ES-I3 (cell line): ENCODE data around the gene CEP290.

Source experiments
- H3K36me3 ChIP-seq: 2 replicates; pipeline ENCODE4 v1.6.1; 2013; ENCODE audit warnings: mild to moderate bottlenecking, low read length, control low read depth, moderate library complexity; ENCODE audit not compliant: insufficient read depth
- H3K4me1 ChIP-seq: 2 replicates; pipeline ENCODE4 v1.6.1; 2013; ENCODE audit warnings: mild to moderate bottlenecking, control low read depth, low read length; ENCODE audit not compliant: insufficient read depth
- H3K9ac ChIP-seq: 2 replicates; pipeline ENCODE4 v1.6.1; 2013; ENCODE audit warnings: low read depth, mild to moderate bottlenecking, low read length, moderate library complexity
- H3K9me3 ChIP-seq: 2 replicates; pipeline ENCODE4 v1.6.1; 2013; ENCODE audit warnings: mild to moderate bottlenecking, low read length, moderate library complexity; ENCODE audit not compliant: control insufficient read depth, insufficient read depth

Gene CEP290, protein sequence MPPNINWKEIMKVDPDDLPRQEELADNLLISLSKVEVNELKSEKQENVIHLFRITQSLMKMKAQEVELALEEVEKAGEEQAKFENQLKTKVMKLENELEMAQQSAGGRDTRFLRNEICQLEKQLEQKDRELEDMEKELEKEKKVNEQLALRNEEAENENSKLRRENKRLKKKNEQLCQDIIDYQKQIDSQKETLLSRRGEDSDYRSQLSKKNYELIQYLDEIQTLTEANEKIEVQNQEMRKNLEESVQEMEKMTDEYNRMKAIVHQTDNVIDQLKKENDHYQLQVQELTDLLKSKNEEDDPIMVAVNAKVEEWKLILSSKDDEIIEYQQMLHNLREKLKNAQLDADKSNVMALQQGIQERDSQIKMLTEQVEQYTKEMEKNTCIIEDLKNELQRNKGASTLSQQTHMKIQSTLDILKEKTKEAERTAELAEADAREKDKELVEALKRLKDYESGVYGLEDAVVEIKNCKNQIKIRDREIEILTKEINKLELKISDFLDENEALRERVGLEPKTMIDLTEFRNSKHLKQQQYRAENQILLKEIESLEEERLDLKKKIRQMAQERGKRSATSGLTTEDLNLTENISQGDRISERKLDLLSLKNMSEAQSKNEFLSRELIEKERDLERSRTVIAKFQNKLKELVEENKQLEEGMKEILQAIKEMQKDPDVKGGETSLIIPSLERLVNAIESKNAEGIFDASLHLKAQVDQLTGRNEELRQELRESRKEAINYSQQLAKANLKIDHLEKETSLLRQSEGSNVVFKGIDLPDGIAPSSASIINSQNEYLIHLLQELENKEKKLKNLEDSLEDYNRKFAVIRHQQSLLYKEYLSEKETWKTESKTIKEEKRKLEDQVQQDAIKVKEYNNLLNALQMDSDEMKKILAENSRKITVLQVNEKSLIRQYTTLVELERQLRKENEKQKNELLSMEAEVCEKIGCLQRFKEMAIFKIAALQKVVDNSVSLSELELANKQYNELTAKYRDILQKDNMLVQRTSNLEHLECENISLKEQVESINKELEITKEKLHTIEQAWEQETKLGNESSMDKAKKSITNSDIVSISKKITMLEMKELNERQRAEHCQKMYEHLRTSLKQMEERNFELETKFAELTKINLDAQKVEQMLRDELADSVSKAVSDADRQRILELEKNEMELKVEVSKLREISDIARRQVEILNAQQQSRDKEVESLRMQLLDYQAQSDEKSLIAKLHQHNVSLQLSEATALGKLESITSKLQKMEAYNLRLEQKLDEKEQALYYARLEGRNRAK (N-terminal part only)

DNA sequence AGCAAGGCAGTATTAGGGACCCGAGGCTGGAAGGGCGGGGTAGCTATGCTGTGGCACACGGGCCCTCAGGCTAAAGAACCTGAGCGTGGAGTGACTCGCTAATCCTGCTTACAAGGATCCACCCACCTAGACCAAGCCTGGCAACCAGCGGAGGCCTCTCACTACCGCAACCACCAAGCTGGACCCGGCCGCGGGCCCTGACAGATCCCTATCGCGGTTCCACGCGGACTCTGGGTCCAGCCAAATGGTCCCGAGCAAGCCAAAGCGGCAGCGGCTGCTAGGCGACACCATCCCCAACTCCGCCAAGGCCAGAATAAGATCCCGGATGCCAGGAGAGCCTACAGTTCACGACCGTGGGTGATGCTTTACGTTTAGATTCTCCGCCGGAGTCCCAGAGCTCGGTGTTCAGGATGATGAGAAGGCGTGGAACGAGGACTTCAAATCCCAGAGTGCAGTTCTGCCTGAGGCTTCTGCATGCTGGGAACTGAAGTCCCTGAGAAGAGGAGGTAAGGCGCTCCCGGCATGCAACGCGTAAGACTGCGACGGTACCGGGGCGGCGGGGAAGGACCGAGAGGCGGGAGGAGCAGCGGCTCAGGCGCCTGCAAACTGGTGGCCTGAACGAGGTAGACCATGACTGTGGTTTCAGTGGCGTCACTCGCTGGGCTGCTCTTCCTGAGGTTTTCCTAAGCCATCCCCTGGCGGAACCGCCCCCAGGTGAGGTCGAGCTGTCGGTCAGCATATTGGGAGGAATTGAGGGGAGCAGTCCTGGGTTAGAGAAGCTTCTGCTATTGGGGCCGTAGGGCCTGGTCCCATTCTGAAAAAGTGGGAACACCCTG is at the start of gene CEP290, which contains the start of gene TMTC3:
CEP290 (minus strand) TSS at position 315 of the 836 bp plus-strand sequence. CDS start 781 bp downstream, outside the sequence.
TMTC3 (plus strand) TSS at position 534 of the 836 bp plus-strand sequence. CDS start 6,009 bp downstream, outside the sequence.
- Histone ChIP-seq H3K36me3 (no peaks in the 10 kb centered on the region), H3K4me1 (peaks cover 29% of the 10 kb centered on the region), H3K9ac (peak within 1 kb of the TSS; percentile 92), H3K9me3 (no peaks in the 10 kb centered on the region)

- no peaks in the 10 kb centered on the region for H3K4me1 ChIP-seq
- no peak overlapping the region for H3K9ac ChIP-seq
- no peaks in the 10 kb centered on the region for H3K36me3 ChIP-seq
- no peaks in the 10 kb centered on the region for H3K9me3 ChIP-seq
These were observed 46.3 kb upstream of the CEP290 start for GRCh38 chr12:88188180-88188579.

DNA sequence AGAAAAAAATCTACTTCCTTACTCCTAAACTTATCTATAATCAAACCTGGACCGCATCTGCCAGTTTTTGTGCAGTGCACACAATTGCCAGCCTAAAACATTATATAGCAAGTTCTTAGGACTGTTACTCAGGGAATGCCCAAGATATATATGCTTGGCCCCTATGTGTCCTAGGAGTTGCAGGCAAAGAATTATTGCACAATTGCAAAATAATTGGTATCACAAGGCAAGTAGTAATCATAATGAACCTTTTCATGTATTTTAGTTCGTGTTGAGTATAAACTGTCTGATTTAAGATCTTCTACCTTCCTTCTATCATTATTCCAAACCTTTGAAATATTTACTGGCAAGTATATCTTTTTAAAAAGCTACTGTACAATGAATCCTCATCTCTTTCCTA is 45.7 kb upstream of the CEP290 start:
- no peaks in the 10 kb centered on the region for H3K9me3 ChIP-seq
- no peaks in the 10 kb centered on the region for H3K36me3 ChIP-seq
- H3K4me1 ChIP-seq: no peaks in the 10 kb centered on the region
- H3K9ac ChIP-seq: no peak overlapping the region

GRCh38 chr12:88185988-88186387 is 44.1 kb upstream of the CEP290 start:
- no peaks in the 10 kb centered on the region for H3K9me3 ChIP-seq
- no peak overlapping the region for H3K9ac ChIP-seq
- H3K36me3 ChIP-seq: 0 out of 2 replicates have a peak, but pooled peaks cover 4% of the 10 kb centered on the region
- no peaks in the 10 kb centered on the region for H3K4me1 ChIP-seq

GRCh38 chr12:88185279-88185678 is 43.4 kb upstream of the CEP290 start:
- H3K9me3 ChIP-seq: no peaks in the 10 kb centered on the region
- peaks cover 10% of the 10 kb centered on the region for H3K36me3 ChIP-seq
- no peaks in the 10 kb centered on the region for H3K4me1 ChIP-seq
- no peak overlapping the region for H3K9ac ChIP-seq

- Histone ChIP-seq H3K36me3 (peaks cover 16% of the 10 kb centered on the region), H3K9ac (no peak overlapping the region), H3K4me1 (no peaks in the 10 kb centered on the region), H3K9me3 (no peaks in the 10 kb centered on the region)
These were observed 42.3 kb upstream of the CEP290 start for GRCh38 chr12:88184196-88184595.

GRCh38 chr12:88182416-88182815 is 40.5 kb upstream of the CEP290 start:
- Histone ChIP-seq H3K9me3 (no peaks in the 10 kb centered on the region), H3K36me3 (peaks cover 16% of the 10 kb centered on the region), H3K9ac (no peak overlapping the region), H3K4me1 (no peaks in the 10 kb centered on the region)

GRCh38 chr12:88181881-88182280 is 40.0 kb upstream of the CEP290 start:
- Histone ChIP-seq H3K9me3 (no peaks in the 10 kb centered on the region), H3K9ac (no peak overlapping the region), H3K36me3 (peaks cover 16% of the 10 kb centered on the region), H3K4me1 (no peaks in the 10 kb centered on the region)

GRCh38 chr12:88179436-88180014 is 37.6 kb upstream of the CEP290 start:
- H3K9me3 ChIP-seq: no peaks in the 10 kb centered on the region
- H3K36me3 ChIP-seq: peaks cover 16% of the 10 kb centered on the region
- H3K4me1 ChIP-seq: no peaks in the 10 kb centered on the region
- no peak overlapping the region for H3K9ac ChIP-seq

GRCh38 chr12:88175544-88175943 is 33.7 kb upstream of the CEP290 start:
- H3K9ac ChIP-seq: no peak overlapping the region
- H3K9me3 ChIP-seq: no peaks in the 10 kb centered on the region
- H3K4me1 ChIP-seq: no peaks in the 10 kb centered on the region
- peaks cover 9% of the 10 kb centered on the region for H3K36me3 ChIP-seq

GRCh38 chr12:88172844-88173407 is 31.0 kb upstream of the CEP290 start:
- no peaks in the 10 kb centered on the region for H3K4me1 ChIP-seq
- no peaks in the 10 kb centered on the region for H3K9me3 ChIP-seq
- H3K36me3 ChIP-seq: no peaks in the 10 kb centered on the region
- no peak overlapping the region for H3K9ac ChIP-seq

DNA sequence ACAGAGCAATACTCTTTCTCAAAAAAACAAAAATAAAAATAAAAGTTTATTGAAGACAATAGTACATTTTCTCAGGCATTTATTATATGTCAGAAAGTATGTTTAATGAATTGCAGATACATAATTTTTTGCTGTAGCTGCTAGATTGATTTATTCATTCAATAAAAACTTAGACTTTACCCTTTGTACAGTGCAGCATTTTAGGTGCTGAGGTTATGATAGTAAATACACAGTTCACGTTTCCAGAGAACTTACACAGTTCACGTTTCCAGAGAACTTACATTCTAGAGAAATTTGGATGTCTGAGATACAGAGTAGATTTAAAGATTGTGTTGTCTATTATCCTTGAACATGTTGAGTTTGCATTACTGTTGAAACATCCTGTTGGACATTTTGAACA is 25.5 kb upstream of the CEP290 start:
- Histone ChIP-seq H3K9ac (no peak overlapping the region), H3K9me3 (no peaks in the 10 kb centered on the region), H3K36me3 (no peaks in the 10 kb centered on the region)

DNA sequence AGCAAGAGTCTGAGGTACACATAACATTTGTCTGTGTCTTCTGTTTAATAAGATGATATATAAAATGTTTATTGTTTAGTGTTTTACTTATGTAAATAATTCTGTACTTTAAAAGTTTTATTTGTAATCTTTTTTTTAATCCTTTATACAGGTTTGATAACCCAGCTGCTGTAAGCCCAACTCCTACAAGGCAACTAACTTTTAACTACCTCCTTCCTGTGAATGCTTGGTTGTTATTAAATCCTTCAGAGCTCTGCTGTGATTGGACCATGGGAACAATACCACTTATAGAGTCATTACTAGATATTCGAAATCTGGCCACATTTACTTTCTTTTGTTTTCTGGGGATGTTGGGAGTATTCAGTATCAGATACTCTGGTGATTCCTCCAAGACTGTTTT is 24.3 kb upstream of the CEP290 start:
- H3K9ac ChIP-seq: no peak overlapping the region
- peaks cover 1% of the 10 kb centered on the region; the same call in 1 of the 2 replicates for H3K4me1 ChIP-seq
- no peaks in the 10 kb centered on the region for H3K9me3 ChIP-seq
- no peaks in the 10 kb centered on the region for H3K36me3 ChIP-seq

More for the DNA sequence above, 25.5 kb upstream of the CEP290 start:
- no peaks in the 10 kb centered on the region for H3K4me1 ChIP-seq
